GM12874 (cell line): Measurements from ENCODE around the gene NUPR1.

ENCODE experiments used
- CTCF ChIP-seq: IDR thresholded peaks from 2 replicates; pipeline ENCODE4 v1.5.1; 2011; ENCODE audit warnings: low read depth, mild to moderate bottlenecking, control low read depth, low read length, moderate library complexity; ENCODE audit not compliant: insufficient read depth

The NUPR1 gene

GRCh38 chr16:28528463-28528867 is 10.3 kb downstream of the NUPR1 start:
- no peak for TF ChIP-seq CTCF

GRCh38 chr16:28527985-28528384 is 10.8 kb downstream of the NUPR1 start:
- no peak for TF ChIP-seq CTCF

- no peak for TF ChIP-seq CTCF
These were observed 12.3 kb downstream of the NUPR1 start for GRCh38 chr16:28526201-28527099.

GRCh38 chr16:28524681-28525171 is 14.0 kb downstream of the NUPR1 start:
- TF ChIP-seq CTCF = no peak

- TF ChIP-seq CTCF = no peak
These were observed 16.0 kb downstream of the NUPR1 start for GRCh38 chr16:28522792-28523191.

GRCh38 chr16:28521436-28521835 is 17.3 kb downstream of the NUPR1 start:
- TF ChIP-seq CTCF = no peak

- TF ChIP-seq CTCF = no peak
These were observed 18.1 kb downstream of the NUPR1 start for GRCh38 chr16:28520672-28521071.
